Stimulated activated CD4-positive, alpha-beta T cell treated with anti-CD3 and anti-CD28 coated beads, Interleukin-1b, Interleukin-23, amount 100 ng/mL, for 48 hours (primary cell): ENCODE results near the gene RAB11A.

Source experiments
- DNase-seq: peaks from one replicate; pipeline ENCODE4 v3.0.0-alpha.2; 2020

Gene RAB11A

DNA sequence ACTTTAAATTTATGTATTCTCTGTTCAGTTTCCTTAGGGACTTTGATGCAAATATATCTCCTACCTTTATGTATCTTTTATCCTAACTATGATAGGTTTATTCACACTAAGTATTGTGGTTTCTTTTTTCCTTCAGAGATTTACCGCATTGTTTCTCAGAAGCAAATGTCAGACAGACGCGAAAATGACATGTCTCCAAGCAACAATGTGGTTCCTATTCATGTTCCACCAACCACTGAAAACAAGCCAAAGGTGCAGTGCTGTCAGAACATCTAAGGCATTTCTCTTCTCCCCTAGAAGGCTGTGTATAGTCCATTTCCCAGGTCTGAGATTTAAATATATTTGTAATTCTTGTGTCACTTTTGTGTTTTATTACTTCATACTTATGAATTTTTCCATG, 18.3 kb downstream of the RAB11A start:
- DNase-seq, result peak; percentile 39

DNA sequence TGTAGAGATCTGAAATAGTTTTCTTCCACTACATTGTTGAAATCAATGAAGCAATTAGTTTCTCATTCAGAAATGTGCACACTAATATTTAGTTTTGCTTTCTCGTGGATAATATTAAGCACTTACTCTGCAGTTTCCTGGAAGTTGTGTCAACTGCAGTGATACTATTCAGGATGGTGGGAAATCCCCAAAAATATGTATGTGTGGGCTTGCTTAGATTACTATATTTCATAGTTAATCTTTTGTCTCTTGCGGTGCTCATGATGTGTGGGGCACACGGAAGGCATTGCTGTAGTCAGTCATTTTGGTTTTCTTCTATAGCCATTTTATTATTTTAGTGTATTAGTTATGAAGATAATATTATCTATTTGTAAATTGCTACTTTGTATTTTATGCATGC, 19.7 kb downstream of the RAB11A start:
- DNase-seq, result no peak

DNA sequence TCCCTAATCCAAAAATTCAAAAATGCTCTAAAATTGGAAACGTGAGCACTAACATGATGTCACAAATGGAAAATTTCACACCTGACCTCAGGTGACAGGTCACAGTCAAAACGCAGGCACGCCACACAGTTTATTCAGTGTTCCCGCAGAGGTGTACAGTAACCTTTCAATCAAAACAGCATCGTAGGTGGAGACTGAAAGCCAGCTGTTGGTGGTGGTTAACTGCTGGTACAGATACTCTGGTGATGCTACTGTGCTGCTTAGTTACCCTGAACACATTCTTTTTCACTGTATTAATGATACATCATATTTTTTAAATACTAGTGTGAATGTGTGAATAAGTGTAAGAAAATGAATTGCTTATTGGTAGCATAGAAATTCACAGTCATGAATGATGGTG, 23.8 kb downstream of the RAB11A start:
- DNase-seq, result no peak

DNA sequence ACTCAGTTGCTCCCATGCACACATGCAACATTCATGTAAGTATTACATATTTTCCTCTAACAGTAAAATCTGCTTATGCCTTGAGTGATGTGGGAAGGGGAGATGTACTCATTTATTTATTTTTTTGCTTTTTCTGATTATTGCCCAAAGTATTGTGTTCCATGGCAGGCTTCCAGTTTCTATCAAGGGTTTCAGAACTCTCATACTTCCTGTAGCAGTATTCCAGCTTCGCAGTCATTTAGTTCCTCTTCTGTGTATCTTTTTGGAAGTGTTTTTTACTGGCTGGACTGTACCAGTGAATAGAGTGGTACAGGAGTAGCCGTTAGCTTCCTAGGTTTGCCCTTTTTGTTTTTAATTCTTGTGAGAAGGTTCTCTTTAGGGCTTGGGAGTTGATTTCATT, 26.9 kb downstream of the RAB11A start:
- no peak for DNase-seq

DNA sequence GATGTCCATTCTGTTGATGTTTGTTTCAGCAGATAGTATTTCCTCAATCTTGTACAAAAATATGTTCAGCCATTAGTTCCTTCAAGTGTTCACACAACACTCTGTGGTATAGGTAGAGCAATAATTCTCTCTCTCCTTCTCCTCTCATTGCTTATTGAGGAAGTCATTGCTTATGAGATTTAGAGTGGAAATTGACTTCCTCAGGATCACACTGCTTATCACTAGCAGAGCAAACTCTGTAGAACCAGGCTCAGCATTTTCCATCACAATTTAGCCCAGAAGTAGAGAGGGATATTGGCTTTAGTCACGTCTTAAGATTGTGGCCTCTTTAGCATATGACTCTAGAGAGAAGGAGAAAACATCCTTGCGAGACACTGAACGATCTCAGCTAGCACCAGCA, 31.2 kb downstream of the RAB11A start:
- no peak for DNase-seq

DNA sequence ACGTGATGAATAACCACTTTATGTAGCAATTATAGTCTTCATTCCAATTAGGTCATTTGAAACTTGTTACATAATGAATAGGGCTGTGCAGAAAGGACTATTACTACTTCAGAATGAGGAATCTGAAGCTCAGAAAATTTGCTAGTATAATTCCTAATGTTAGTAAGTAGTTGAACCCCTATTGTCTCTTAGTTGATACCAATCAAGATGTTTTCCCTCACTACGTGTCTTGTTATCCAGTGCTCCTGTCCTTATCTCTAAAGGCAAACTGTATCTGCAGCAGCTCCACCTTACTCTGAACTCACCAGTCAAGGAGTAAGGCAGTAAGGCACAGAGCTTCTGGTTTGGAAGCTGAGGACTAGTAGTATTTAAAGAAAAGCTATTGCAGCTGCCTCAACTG, 32.0 kb downstream of the RAB11A start:
- DNase-seq, result no peak

DNA sequence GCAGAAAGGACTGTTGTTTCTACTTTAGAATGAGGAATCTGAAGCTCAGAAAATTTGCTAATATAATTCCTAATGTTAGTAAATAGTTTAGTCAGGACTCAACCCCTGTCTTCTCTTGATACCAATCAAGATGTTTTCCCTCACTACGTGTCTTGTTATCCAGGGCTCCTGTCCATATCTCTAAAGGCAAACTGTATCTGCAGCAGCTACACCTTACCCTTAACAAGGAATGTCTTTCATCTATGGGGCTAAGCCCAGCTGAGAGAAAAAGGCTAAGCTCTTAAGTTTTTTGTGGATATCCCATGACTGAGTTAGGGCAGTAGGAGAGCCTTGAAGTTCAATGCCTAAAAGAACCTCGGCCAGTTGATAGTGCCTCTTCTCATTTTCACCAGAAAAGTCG, 32.5 kb downstream of the RAB11A start:
- no peak for DNase-seq

DNA sequence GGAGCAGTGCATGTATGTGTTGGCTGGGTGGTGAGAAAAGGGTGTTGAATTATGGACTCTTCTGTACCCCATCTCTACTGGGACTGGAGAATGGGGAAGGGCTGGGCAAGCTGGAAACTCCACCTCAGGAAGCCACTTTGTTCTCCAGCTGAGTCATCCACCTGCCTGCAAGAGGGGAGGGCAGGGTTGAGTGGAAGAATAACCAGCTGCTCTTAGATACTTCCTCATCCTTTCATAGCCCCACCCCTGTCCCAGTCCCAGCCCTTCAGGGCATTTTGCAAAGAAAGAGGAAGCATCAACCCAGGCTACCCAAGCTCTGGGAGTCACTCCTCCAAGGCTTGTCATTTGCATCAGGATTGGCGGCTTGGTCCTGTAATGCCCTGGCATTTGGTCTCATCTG, 33.1 kb downstream of the RAB11A start:
- no peak for DNase-seq

DNA sequence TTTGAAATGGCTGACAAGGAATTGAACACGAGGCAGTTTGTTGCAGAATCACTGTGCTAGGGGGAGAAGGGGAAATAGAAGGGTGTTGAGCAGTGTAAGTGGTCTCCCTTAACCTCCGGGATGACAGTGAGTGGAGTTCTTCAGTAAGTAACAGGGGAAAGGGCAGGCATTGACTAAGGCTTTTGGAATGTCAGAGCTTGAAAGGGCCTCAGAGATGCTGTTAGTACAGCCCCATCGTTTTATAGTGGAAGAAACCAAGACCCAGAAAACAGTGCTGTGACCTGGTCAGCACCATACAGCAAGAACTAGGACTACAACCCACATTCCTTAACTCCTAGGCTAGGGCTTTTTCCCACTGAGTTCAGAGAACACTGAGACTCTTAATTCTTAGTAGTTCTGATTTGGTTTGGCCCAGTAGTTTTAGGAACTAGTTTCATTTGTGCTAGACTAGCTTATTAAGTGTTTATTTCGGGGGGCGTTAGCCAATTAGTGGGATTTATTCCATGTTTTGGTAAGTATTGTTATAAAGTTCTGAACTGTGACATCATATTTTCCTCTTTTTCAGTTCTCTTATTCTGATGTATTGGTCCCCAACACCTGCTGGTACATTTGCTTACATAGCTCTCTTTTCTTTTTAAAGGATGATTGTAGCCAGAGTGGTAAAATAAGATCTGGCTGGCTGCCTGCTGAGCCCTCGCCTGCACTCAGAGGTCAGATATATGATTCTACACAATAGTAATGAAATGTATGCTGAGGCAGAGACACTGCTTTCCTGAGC, 34.2 kb downstream of the RAB11A start:
- DNase-seq, result no peak

DNA sequence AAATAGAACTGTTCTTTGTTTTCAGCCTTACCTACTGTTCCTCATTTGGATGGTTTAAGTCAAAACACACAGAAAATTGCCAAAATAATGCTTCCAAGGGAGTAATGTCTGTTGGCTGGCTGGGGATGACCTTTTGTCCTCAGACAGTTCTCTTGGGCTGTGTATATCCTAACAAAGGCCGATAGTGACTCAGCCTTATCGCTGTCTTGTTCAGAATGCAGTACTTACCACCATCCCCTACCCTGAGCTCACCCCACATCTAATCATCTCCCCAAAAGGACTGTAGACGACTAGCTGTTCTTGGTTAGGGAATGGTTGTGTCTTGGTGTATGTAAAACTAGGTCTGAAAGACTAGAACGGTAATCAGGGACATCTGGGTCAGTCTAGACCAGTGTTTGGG, 35.0 kb downstream of the RAB11A start:
- DNase-seq, result no peak

DNA sequence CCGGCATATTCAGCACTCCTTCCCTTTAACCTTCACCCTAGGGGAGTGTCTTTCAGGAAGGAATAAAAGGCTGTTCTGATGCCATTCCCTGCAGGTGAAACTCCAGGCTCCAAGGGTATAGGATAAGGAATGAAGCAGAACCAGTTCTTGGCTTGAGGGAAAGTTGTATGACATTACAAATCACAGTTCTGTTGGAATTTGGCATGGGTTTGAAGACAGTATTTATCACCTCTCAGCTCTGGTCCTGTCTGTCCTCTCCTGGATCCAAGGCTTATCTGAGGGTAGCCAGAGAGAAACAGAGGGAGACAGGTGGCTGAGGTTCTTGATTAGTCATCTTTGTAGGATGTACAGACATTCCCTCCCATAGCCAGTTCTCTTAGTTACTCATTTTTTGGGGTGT, 37.1 kb downstream of the RAB11A start:
- no peak for DNase-seq

DNA sequence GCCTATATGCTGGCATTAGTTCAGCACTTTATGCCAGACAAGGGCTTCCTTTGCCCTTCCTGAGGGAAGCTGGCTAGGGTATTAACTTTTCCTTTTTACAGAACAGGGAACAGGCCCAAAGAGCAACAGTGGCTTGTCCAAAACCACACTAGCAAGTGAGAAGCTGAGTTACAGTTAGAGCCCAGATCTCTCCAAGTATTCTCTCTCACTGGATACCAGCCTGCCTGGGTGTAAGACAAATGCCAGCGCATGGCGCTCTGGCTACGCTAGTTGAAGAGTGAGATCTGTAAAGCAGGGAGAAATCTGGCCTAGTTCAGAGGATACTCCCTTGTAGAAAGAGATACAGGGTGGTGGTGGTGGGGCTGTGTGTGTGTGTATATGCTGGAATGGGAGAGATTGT, 38.4 kb downstream of the RAB11A start:
- DNase-seq, result no peak

DNA sequence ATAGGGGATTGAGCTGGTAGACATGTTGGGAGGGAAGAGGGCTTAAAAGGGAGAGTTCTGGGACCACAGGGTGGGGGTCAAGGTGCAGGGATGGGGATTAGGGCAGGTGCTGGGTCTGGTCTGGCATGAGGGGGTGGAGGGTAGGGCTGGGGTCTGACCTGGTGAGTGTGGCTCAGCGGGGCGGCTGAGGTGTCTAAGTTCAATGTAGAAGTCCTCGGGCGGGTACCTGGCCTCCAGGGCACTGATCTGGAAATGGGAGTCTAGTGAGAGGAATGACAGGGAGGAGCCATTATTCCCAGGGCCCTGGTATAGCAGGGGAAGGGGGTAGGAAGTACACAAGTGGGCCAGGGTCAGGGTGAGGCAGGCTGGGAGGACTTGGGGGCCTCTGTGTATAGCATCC, 39.6 kb downstream of the RAB11A start:
- no peak for DNase-seq

DNA sequence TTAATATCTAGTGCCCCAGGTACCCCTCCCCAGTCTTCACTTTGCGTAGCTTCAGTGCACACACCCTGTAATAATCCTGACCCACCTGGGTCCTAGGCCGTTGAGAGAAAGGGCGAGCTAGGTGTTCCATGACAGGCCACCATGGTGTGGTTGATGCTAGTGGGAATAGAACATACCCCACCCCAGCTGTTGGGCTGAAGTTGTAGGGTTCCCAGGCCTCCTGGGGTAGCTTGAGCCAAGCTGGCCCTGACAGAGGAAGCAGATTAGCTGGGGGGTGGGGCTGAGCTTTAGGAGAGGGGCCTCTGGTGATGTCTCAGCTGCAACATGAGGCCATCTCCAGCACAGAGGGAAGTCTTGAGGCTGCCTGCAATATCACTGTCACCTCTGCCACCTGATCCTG, 40.5 kb downstream of the RAB11A start:
- no peak for DNase-seq

DNA sequence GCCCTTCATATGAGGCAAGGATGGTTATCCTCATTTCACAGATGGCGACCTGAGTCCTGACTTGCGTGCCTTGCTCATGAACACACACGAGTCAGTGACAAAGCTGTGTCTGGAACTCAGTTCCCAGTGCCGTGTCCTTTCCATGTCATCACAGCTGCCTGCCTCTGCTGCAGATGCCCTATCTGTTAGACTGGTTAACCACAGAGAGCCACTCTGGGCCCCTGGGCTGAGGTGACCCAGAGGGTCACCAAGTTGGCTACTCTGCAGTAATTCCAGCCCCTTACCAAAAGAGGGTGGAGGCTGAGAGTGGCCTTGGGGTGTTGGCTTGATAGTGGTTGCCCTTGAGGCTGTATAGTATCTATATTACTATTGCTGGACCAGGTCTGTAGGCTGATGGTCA, 41.0 kb downstream of the RAB11A start:
- DNase-seq, result no peak

DNA sequence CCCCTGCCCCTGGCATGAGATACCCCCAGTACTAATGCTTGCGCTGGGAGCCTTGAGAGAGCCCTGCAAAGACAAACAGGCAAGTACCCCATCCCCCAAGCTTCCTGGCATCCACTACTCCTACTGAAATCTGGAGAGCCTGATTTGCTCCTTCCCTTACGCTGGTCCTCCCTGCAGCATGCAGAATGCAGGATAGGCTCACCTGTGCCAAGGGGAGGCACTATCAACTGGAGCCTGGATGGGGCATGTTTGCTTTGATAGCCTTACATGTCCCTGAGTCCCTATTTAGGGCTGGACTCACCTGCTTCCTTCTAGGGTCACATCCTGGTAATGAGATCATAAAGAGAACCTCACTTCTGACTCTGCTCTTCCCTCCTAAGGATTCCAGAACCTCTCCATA, 42.9 kb downstream of the RAB11A start:
- no peak for DNase-seq

DNA sequence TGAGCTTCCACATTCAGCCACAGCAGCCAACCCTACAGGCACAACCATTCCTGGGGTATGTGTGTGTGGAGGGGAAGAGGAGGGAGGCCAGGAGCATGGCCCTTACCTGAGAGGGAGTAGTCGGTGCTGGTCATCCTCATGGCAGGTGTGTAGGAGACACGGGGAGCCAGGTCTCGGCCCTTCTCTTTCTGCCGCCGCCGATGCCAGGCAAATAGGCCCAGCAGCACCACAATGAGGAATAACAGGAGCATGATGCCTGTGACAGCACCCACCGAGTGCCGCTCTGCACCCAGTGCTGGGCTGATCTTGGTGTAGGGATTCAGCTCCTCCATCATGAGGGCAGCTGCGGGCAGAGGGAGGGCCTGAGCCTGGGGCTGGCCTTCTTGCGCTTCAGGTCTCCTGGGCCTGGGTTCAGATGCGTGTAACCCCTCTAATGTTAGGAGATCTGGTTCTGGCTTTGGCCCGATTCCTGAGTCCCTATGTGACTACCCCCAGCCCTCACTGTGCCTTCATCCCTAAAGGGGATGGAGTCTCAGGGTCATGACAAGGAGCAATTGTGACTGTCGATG, 44.4 kb downstream of the RAB11A start:
- DNase-seq, result no peak

DNA sequence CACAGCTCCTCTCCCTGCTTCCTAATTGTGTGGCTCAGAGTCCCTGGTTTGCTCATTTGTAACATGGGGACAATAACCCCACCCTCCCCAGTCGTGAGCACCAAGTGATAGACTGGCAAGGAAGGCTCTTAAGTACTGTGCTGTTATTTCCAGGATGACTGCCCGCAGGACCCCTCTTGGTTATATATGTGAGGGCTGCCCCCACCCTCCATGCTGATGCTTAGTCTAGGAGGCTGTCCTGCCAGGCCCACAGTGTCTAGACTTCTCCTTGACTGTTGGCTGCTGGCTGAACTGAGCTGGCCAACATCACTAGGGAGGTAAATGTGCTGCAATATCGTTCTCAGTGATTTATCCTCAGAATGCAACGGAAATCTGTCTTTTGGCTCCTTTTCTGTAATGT, 45.1 kb downstream of the RAB11A start:
- DNase-seq, result no peak

DNA sequence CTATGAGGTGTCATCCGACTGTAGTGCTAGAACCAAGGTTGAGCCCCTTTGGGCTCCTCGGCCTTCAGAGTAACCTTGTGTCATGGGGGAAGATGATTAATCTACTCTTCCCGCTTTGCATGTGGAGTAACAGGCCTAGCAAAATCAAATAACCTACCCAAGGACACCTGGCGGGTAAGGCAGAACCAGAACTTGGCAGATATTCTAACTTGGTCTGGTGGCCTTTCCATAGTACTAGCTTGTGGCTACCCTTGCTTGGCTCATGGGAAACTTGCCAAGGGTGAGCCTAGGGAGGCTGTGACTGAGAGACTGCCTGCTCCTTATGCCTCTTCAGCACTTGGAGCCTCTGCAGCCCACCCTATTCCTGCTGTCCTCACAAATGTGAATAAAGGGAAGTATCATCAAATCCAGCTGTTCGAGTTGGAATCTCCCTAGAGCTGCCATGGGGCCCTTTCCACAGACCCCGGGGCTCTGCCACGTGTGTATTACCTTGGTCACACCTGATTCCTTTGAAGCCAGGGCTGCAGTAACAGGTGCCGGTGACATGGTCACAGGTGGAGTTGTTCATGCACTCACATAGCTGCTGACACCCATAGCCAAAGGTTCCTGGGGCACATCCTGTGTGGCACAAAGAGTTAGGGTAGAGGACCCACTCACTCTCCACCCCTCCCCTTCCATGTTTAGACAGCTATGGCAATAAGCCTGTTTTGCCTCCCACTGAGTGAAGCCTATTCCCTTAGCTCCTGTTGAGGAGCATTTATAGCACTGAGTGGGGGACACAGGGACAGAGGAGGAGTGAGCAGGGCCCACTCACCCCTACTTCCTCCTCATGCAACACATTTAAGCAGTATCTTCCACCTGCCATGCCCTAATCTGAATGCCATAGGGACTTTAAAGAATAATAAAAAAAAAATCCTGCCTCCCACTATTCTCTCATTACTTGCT, 46.0 kb downstream of the RAB11A start:
- no peak for DNase-seq

DNA sequence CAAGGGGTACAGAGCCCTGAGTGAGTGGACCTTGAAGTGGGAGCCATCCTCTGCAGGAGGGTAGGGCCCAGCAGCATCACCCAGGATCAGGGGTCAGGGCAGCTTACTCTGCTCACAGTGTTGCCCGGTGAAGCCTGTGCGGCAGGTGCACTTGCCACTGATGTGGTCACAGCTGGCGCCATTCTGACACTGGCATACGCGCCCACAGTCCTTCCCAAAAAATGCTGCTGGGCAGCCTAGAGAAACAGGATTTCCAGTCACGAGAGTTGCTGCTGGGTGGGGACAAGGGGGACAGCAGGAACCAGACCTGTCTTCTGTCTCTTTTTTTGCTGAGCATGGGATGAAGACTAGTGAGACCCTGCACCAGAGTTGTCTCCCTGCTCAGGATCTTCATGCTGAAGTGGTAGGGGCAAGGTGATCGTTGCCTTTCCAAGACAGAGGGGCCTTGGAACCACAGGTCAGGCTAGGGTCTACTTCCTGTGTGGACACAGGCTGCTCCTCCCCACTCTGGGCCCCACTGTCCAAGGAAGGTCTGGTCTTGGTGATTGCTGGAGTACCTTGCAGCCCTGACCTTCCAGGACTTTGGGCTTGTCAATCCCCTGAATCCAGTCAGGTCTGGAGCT, 46.9 kb downstream of the RAB11A start:
- no peak for DNase-seq

DNA sequence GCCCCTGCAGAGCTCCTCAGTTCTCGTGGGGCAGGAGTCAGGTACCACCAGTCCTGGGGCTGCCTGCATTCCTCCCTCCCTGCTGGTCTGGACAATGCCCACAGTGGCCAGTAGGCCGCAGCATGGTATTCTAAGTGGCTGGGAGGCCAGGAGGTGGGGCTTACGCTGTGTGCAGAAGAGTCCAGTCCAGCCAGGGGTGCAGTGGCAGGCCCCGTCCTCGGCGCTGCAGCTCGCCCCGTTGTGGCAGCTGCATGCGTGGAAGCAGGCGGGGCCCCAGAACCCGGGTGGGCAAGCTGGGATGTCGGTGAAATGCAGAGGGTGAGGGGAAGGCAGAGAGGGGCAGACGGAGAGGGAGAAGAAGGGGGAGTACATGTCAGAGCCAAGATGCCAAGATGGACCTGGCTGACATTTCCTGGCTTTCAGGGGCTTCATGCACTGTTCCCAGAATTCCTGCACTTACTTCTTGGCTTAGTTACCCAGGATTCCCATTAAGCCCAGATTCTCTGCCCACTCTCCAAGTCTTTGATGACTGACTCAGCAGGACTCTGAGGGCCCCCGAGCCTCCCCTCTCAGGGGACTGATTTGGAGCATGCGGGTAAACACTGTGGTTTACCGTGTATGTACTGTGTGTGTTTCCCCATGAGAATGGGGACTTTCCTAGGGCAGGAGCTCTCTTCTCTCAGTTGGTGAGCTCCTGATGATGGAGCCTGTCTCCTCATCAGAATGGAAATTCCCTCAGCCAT, 47.5 kb downstream of the RAB11A start:
- peak; percentile 49 for DNase-seq

DNA sequence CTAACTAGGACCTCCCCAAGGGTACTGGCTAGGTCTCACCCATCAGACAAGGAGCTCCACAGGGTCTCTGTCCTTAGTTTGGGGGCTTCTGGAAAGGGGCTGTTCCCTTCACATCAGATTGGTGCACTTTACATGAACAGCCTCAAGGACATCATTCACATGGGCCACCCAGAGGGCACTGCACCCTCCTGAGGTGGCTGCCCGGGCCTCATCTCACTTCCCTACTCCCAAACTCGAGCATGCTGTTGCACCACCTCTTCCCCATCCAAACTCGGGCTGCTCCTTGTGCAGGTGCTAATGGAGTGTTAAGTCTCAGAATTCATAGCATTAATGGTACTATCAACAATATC, 48.1 kb downstream of the RAB11A start:
- DNase-seq, result no peak

DNA sequence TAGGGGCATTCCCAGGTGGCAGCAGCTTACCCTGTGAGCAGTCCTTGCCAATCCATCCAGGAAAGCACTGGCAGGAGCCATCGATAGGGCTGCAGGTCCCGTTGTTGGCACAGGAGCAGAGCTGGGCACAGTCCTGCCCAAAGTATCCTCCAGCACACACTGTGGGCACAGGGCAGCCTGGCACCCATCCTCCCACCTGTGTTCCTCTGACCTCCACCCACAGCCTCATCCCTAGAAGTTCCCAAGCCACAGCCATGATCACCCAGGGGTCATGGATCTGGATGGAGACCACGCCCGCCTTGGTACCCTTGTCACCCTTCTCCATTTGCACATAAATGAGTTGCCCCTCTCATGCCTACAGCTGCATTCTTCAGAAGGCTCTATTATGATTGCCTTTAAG, 48.6 kb downstream of the RAB11A start:
- no peak for DNase-seq
